ENCODE measurements around the gene ZSWIM4.
A peak's percentile ranks its signal among the peaks of the same experiment; 100 is the strongest.

The ZSWIM4 gene

DNA sequence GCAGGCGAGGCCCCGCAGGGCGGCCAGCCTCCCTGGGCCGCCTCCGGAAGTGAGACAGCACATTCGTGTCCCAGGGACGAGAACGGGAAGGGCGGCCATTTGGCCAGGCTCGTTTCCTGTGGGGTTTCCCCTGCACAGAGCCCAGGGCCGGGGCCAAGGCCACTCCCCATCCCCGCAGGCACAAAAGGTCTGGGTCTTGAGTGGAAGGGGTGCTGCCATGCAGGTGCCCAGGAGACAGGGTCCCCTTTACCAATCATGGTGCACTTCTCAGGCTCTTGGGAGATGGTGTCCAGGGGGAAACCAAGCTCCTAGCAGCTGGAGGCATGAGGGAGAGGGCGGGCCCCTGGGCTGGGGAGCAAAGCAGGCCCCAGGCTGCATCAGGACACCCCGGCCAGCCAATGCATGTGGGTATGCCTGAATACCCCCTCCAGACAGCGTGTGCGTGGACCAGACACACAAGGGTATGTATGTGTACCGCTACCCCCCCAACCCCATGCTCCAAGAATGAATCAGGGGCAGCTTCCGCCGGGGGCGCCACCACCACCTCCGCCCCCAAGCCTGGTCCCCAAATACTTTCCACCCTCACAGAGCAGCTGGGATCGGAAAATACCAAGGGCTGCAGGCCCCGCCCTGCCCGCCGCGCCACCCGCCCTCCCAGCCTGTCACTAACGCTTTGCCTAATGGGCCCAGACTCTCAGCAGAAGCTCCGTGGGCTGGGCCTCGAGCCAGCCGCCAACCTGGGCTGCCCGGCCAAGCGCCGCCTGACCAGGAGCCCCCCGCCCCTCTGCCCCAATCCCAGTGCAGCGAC, 44.1 kb downstream of the ZSWIM4 start:
- peak; percentile 96 for DNase-seq (ENCODE audit: low read depth)
- TF ChIP-seq MYC (IDR thresholded peaks at IDR 0.05; ENCODE audit: low read depth, low read length), result 0 out of 2 replicates have a peak, but pooled peaks have one; percentile 45
- TF ChIP-seq MAX (IDR thresholded peaks at IDR 0.05; ENCODE audit: low read depth, low read length), result peak; percentile 53
- TF ChIP-seq CTCF (IDR thresholded peaks at IDR 0.05; ENCODE audit: low read depth, low read length), result no peak
- peak; percentile 56 for TF ChIP-seq POLR2A (IDR thresholded peaks at IDR 0.05; ENCODE audit: extremely low read depth, insufficient read length)
- H3K4me3 ChIP-seq (ENCODE audit: low read depth, low read length), result peak overlapping the region; percentile 83

GRCh38 chr19:13839938-13840304, 44.7 kb downstream of the ZSWIM4 start:
- DNase-seq (ENCODE audit: low read depth), result no peak
- H3K4me3 ChIP-seq (ENCODE audit: low read depth, low read length), result peak overlapping the region; percentile 83
- TF ChIP-seq CTCF (IDR thresholded peaks at IDR 0.05; ENCODE audit: low read depth, low read length) (no peak), MYC (IDR thresholded peaks at IDR 0.05; ENCODE audit: low read depth, low read length) (0 out of 2 replicates have a peak, but pooled peaks have one; percentile 28), MAX (IDR thresholded peaks at IDR 0.05; ENCODE audit: low read depth, low read length) (peak; percentile 36; the same call in 1 of the 2 replicates), POLR2A (IDR thresholded peaks at IDR 0.05; ENCODE audit: extremely low read depth, insufficient read length) (no peak)

- TF ChIP-seq MAX (IDR thresholded peaks at IDR 0.05; ENCODE audit: low read depth, low read length), result peak; percentile 37; the same call in 1 of the 2 replicates
- TF ChIP-seq POLR2A (IDR thresholded peaks at IDR 0.05; ENCODE audit: extremely low read depth, insufficient read length), result peak; percentile 10
- no peak for TF ChIP-seq MYC (IDR thresholded peaks at IDR 0.05; ENCODE audit: low read depth, low read length)
- peak; percentile 68 for DNase-seq (ENCODE audit: low read depth)
- H3K4me3 ChIP-seq (ENCODE audit: low read depth, low read length), result peak overlapping the region; percentile 83
Observed at GRCh38 chr19:13840305-13841085, 45.3 kb downstream of the ZSWIM4 start.

- peak; percentile 63 for DNase-seq (ENCODE audit: low read depth)
- peak overlapping the region; percentile 83 for H3K4me3 ChIP-seq (ENCODE audit: low read depth, low read length)
- TF ChIP-seq POLR2A (IDR thresholded peaks at IDR 0.05; ENCODE audit: extremely low read depth, insufficient read length) (peak; percentile 48), MAX (IDR thresholded peaks at IDR 0.05; ENCODE audit: low read depth, low read length) (peak; percentile 73), CTCF (IDR thresholded peaks at IDR 0.05; ENCODE audit: low read depth, low read length) (no peak), MYC (IDR thresholded peaks at IDR 0.05; ENCODE audit: low read depth, low read length) (peak; percentile 56; the same call in 1 of the 2 replicates)
Observed at GRCh38 chr19:13841086-13841961, 46.1 kb downstream of the ZSWIM4 start.

DNA sequence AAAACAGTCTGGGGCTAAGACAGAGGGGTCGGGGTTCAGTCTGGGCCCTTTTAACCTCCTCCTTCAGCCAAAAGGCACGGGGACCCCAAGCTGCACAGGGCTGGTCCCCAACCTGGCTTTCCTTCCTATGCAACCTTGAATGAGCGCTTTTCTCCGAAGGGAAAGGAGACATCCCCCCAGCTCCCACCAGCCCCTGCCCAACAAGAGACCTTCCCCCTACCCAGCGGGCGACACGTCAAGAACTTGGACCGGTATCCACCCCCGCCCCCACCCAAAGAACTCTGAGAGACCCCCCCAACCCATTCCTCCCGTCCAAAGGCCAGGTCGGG, 46.7 kb downstream of the ZSWIM4 start:
- TF ChIP-seq CTCF (IDR thresholded peaks at IDR 0.05; ENCODE audit: low read depth, low read length), result no peak
- TF ChIP-seq MYC (IDR thresholded peaks at IDR 0.05; ENCODE audit: low read depth, low read length), result no peak
- TF ChIP-seq MAX (IDR thresholded peaks at IDR 0.05; ENCODE audit: low read depth, low read length), result no peak
- H3K4me3 ChIP-seq (ENCODE audit: low read depth, low read length), result peak overlapping the region; percentile 83
- peak; percentile 47 for DNase-seq (ENCODE audit: low read depth)
